Mesenchymal stem cell (in vitro differentiated cells and primary cell): ENCODE measurements around the gene EGLN1.

Experiments used
- DNase-seq: peaks from one replicate; pipeline ENCODE4 v3.0.0-alpha.2; 2013
- H2AFZ ChIP-seq: one replicate; pipeline ENCODE4 v1.6.1; 2013; ENCODE audit warnings: low read depth, mild to moderate bottlenecking, control low read depth, inconsistent platforms, low read length, moderate library complexity
- H2AK5ac ChIP-seq: 2 replicates; pipeline ENCODE4 v1.6.1; 2013; ENCODE audit warnings: low read length, moderate library complexity, mild to moderate bottlenecking, inconsistent platforms; ENCODE audit not compliant: severe bottlenecking
- H2BK120ac ChIP-seq: one replicate; pipeline ENCODE4 v1.6.1; 2013; ENCODE audit warnings: low read depth, mild to moderate bottlenecking, inconsistent platforms, low read length, moderate library complexity
- H2BK12ac ChIP-seq, 2 experiments: one replicate each; pipeline ENCODE4 v1.6.1; 2013; ENCODE audit warnings: inconsistent platforms in 2 of 2, low read length in 2 of 2, mild to moderate bottlenecking in 2 of 2, moderate library complexity in 2 of 2, control low read depth in 1 of 2
- H2BK15ac ChIP-seq: one replicate; pipeline ENCODE4 v1.6.1; 2013; ENCODE audit warnings: mild to moderate bottlenecking, low read depth, inconsistent platforms; ENCODE audit not compliant: poor library complexity, severe bottlenecking
- H2BK5ac ChIP-seq: 2 replicates; pipeline ENCODE4 v1.6.1; 2013; ENCODE audit warnings: low read depth, mild to moderate bottlenecking, low read length, control low read depth, inconsistent platforms; ENCODE audit not compliant: poor library complexity, severe bottlenecking
- H3K14ac ChIP-seq, 2 experiments: one replicate each; pipeline ENCODE4 v1.6.1; 2013; ENCODE audit warnings: inconsistent platforms in 2 of 2, low read length in 2 of 2, control low read depth in 1 of 2, mild to moderate bottlenecking in 1 of 2, moderate library complexity in 1 of 2
- H3K18ac ChIP-seq, 2 experiments: one replicate each; pipeline ENCODE4 v1.6.1; 2013; ENCODE audit warnings: inconsistent platforms in 2 of 2, low read length in 2 of 2, control low read depth in 1 of 2, low read depth in 1 of 2, mild to moderate bottlenecking in 1 of 2
- H3K23ac ChIP-seq, 2 experiments: one replicate each; pipeline ENCODE4 v1.6.1; 2013; ENCODE audit warnings: inconsistent platforms in 2 of 2, low read length in 2 of 2, mild to moderate bottlenecking in 2 of 2, moderate library complexity in 2 of 2, control low read depth in 1 of 2
- H3K27ac ChIP-seq: 2 replicates; pipeline ENCODE4 v1.5.1; 2013; ENCODE audit warnings: mild to moderate bottlenecking, moderate library complexity, low read length, control low read depth, inconsistent platforms; ENCODE audit not compliant: poor library complexity, severe bottlenecking
- H3K27me3 ChIP-seq, 2 experiments: 2 replicates each; pipeline versions ENCODE4 v1.6.1 to v1.7.0; 2013; ENCODE audit warnings: low read length in 2 of 2, mild to moderate bottlenecking in 2 of 2, moderate library complexity in 2 of 2, control low read depth in 1 of 2, inconsistent platforms in 1 of 2; ENCODE audit not compliant: control insufficient read depth in 1 of 2, insufficient read depth in 1 of 2
- H3K36me3 ChIP-seq, 2 experiments: 2 replicates each; pipeline versions ENCODE4 v1.6.1 to v1.7.0; 2013; ENCODE audit warnings: low read length in 2 of 2, control low read depth in 1 of 2, inconsistent platforms in 1 of 2, low read depth in 1 of 2, mild to moderate bottlenecking in 1 of 2; ENCODE audit not compliant: insufficient read depth in 2 of 2, control insufficient read depth in 1 of 2
- H3K4ac ChIP-seq, 2 experiments: one replicate each; pipeline ENCODE4 v1.6.1; 2013; ENCODE audit warnings: inconsistent platforms in 2 of 2, low read length in 2 of 2, mild to moderate bottlenecking in 2 of 2, moderate library complexity in 2 of 2, control low read depth in 1 of 2, low read depth in 1 of 2
- H3K4me1 ChIP-seq: 2 replicates; pipeline ENCODE4 v1.6.1; 2013; ENCODE audit warnings: low read depth, low read length, control low read depth; ENCODE audit not compliant: control insufficient read depth, insufficient read depth
- H3K4me2 ChIP-seq: 2 replicates; pipeline ENCODE4 v1.6.1; 2013; ENCODE audit warnings: low read length, mild to moderate bottlenecking, inconsistent platforms; ENCODE audit not compliant: poor library complexity, severe bottlenecking
- H3K4me3 ChIP-seq, 2 experiments: 2 replicates each; pipeline versions ENCODE4 v1.5.1 to v1.7.0; 2013; ENCODE audit warnings: low read length in 2 of 2, mild to moderate bottlenecking in 2 of 2, control low read depth in 1 of 2, low read depth in 1 of 2; ENCODE audit not compliant: insufficient read depth in 1 of 2
- H3K79me1 ChIP-seq: replicated peaks from 2 replicates; pipeline ENCODE4 v1.6.1; 2013; ENCODE audit warnings: mild to moderate bottlenecking, control low read depth, low read length, inconsistent platforms; ENCODE audit not compliant: poor library complexity, severe bottlenecking
- H3K9ac ChIP-seq: 2 replicates; pipeline ENCODE4 v1.7.0; 2013; ENCODE audit warnings: mild to moderate bottlenecking, low read length, moderate library complexity
- H3K9me3 ChIP-seq: 2 replicates; pipeline ENCODE4 v1.7.0; 2013; ENCODE audit warnings: mild to moderate bottlenecking, low read length; ENCODE audit not compliant: control insufficient read depth
- H4K8ac ChIP-seq: one replicate; pipeline ENCODE4 v1.6.1; 2013; ENCODE audit warnings: inconsistent platforms, mild to moderate bottlenecking, low read length, moderate library complexity
- H4K91ac ChIP-seq: one replicate; pipeline ENCODE4 v1.6.1; 2013; ENCODE audit warnings: mild to moderate bottlenecking, low read length, inconsistent platforms
- WGBS: methylation state at CpG from one replicate; pipeline ENCODE4 v1.1.7; 2013; ENCODE audit warnings: mixed read lengths; 5-methylcytosine and 5-hydroxymethylcytosine counted together

Gene EGLN1

DNA sequence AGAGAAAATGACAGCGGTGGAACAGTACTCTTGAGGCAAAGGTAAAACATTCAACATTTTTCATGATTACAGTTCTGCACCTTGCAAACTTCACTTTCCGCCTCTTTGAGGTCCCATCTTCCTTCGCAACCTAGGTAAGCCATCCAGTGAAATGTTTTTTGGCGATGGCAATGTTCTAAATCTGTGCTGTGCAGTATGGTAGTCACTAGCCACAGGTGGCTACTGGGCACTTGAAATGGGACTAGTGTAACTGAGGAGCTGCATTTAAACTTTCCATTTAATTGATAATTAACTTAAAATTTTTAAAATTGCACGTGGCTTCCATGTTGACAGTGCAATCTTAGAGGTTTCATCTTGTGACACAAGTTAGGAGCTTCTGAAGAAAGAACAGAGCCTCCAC, 97.4 kb downstream of the EGLN1 start:
- no peak overlapping the region for H2BK12ac ChIP-seq
- no peak overlapping the region for H3K27ac ChIP-seq
- no peak overlapping the region for H2AFZ ChIP-seq
- H3K4ac ChIP-seq: no peak overlapping the region
- H3K36me3 ChIP-seq: no peaks in the 10 kb centered on the region
- H2BK15ac ChIP-seq: no peak overlapping the region
- H4K8ac ChIP-seq: no peak overlapping the region
- H3K4me1 ChIP-seq: no peaks in the 10 kb centered on the region
- H3K4me2 ChIP-seq: no peak overlapping the region
- H3K23ac ChIP-seq: no peak overlapping the region
- H3K9me3 ChIP-seq: no peaks in the 10 kb centered on the region
- no peak overlapping the region for H4K91ac ChIP-seq
- no peak overlapping the region for H3K14ac ChIP-seq
- 80% methylated on average over 5 of the region's 5 CpGs for WGBS
- H3K27me3 ChIP-seq: no peaks in the 10 kb centered on the region
- H2AK5ac ChIP-seq: no peak overlapping the region
- H3K9ac ChIP-seq: no peak overlapping the region
- no peak overlapping the region for H3K4me3 ChIP-seq
- no peak overlapping the region for H3K18ac ChIP-seq
- H2BK120ac ChIP-seq: no peak overlapping the region
- H3K79me1 ChIP-seq: no peaks in the 10 kb centered on the region
- DNase-seq: no peak
- no peak overlapping the region for H2BK5ac ChIP-seq

DNA sequence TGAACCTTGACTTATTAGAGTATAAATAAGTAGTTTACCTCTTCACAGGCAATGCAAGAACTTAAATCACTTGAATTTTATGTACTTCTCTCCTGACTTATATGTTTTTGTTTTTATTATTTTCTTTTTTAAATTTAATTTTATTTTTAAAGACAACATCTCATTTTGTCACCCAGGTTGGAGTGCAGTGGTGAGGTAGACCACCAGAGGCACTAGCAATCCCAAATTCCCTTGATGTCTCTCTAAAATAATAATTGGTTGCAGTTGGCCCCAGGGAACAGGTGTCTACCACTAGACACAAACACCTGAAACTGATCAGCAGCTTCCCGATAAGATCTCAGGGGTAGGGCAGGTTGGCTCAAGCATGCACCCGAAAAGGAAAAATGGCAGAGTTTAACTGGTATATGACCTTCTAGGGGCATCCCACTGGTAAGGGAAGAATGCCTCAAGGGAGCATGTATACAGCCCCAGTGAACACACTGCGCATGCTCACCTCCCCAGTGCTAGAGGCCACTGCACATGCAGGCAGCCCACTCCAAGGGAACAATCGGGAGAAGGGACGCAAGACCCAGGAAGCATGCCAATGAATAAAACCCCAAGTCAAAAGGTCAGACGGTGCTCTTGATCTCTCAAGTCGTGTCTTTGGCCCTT, 99.1 kb downstream of the EGLN1 start:
- Histone ChIP-seq H3K9me3 (no peaks in the 10 kb centered on the region), H2BK5ac (no peak overlapping the region)

DNA sequence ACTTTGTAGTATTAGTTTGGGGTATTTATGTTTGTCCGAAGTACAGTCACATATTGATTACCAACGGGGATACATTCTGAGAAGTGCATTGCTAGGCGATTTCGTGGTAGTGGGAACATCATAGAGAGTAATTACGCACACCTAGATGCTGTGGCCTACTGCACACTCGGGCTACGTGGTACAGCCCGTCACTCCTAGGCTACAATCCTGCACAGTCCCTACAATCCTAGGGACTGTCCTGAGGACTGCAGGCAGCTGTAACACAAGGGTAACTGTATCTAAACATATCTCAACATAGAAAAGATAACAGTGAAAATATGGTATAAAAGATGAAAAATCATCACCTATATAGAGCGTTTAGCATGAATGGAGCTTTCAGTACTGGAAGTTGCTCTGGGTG, 103.0 kb downstream of the EGLN1 start:
- no peak overlapping the region for H3K4ac ChIP-seq
- no peak overlapping the region for H2AFZ ChIP-seq
- H3K4me1 ChIP-seq: no peaks in the 10 kb centered on the region
- no peak overlapping the region for H3K4me3 ChIP-seq
- no peaks in the 10 kb centered on the region for H3K27me3 ChIP-seq
- no peak overlapping the region for H2BK5ac ChIP-seq
- no peak overlapping the region for H2BK15ac ChIP-seq
- no peaks in the 10 kb centered on the region for H3K9me3 ChIP-seq
- no peak overlapping the region for H3K14ac ChIP-seq
- no peak for DNase-seq
- no peak overlapping the region for H3K9ac ChIP-seq
- H3K4me2 ChIP-seq: no peak overlapping the region
- no peak overlapping the region for H2BK120ac ChIP-seq
- WGBS: 98% methylated on average over 8 of the region's 9 CpGs
- no peaks in the 10 kb centered on the region for H3K36me3 ChIP-seq
- H4K91ac ChIP-seq: no peak overlapping the region
- H3K18ac ChIP-seq: no peak overlapping the region
- no peak overlapping the region for H3K27ac ChIP-seq
- no peaks in the 10 kb centered on the region for H3K79me1 ChIP-seq
- H4K8ac ChIP-seq: no peak overlapping the region
- H2BK12ac ChIP-seq: no peak overlapping the region
- H2AK5ac ChIP-seq: no peak overlapping the region
- no peak overlapping the region for H3K23ac ChIP-seq

More for the DNA sequence above, 99.1 kb downstream of the EGLN1 start:
- no peak overlapping the region for H3K4me2 ChIP-seq
- H2BK12ac ChIP-seq: no peak overlapping the region
- H3K4ac ChIP-seq: no peak overlapping the region
- H4K8ac ChIP-seq: no peak overlapping the region
- H2BK15ac ChIP-seq: no peak overlapping the region
- H3K9ac ChIP-seq: no peak overlapping the region
- 86% methylated on average over 7 of the region's 7 CpGs for WGBS
- no peak overlapping the region for H3K23ac ChIP-seq
- H3K18ac ChIP-seq: no peak overlapping the region
- H3K27ac ChIP-seq: no peak overlapping the region
- DNase-seq: no peak
- no peaks in the 10 kb centered on the region for H3K27me3 ChIP-seq
- H3K79me1 ChIP-seq: no peaks in the 10 kb centered on the region
- H2BK120ac ChIP-seq: no peak overlapping the region
- no peaks in the 10 kb centered on the region for H3K4me1 ChIP-seq
- H2AFZ ChIP-seq: no peak overlapping the region
- no peak overlapping the region for H3K14ac ChIP-seq
- no peak overlapping the region for H4K91ac ChIP-seq
- no peaks in the 10 kb centered on the region for H3K36me3 ChIP-seq
- H3K4me3 ChIP-seq: no peak overlapping the region
- H2AK5ac ChIP-seq: no peak overlapping the region

DNA sequence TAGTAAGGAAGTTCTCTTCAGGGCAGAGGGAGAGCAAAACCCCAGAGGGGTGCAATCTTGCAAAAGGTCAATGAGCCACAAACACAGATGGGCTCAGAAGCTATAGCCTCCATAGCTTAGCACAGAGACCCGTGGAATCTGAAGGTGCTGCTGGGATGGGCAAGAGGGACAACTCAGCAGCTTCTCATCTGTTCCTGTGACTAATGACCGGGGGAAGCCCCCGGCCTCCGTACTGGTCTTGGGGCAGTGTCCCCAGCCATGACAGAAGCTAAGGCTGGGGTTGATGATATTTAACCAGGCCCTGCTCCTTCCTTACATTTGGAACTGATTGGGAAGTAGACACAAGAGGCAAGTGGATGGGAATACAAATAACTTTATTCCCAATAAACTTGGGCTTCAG, 103.5 kb downstream of the EGLN1 start:
- H3K27ac ChIP-seq: no peak overlapping the region
- H3K4me2 ChIP-seq: no peak overlapping the region
- H2BK12ac ChIP-seq: no peak overlapping the region
- no peaks in the 10 kb centered on the region for H3K27me3 ChIP-seq
- no peak overlapping the region for H2BK5ac ChIP-seq
- H2AK5ac ChIP-seq: no peak overlapping the region
- no peak overlapping the region for H3K23ac ChIP-seq
- no peak overlapping the region for H3K14ac ChIP-seq
- WGBS: 82% methylated on average over 4 of the region's 4 CpGs
- H2AFZ ChIP-seq: no peak overlapping the region
- no peak overlapping the region for H2BK15ac ChIP-seq
- H3K36me3 ChIP-seq: no peaks in the 10 kb centered on the region
- H3K9me3 ChIP-seq: no peaks in the 10 kb centered on the region
- no peaks in the 10 kb centered on the region for H3K79me1 ChIP-seq
- no peak for DNase-seq
- no peak overlapping the region for H3K4ac ChIP-seq
- no peak overlapping the region for H4K91ac ChIP-seq
- H3K18ac ChIP-seq: no peak overlapping the region
- H3K4me1 ChIP-seq: no peaks in the 10 kb centered on the region
- H3K9ac ChIP-seq: no peak overlapping the region
- H2BK120ac ChIP-seq: no peak overlapping the region
- no peak overlapping the region for H4K8ac ChIP-seq
- H3K4me3 ChIP-seq: no peak overlapping the region
